ENCODE results near the gene LGALSL.

GRCh38 chr2:64417624-64418023, 36.3 kb upstream of the LGALSL start:
- TF ChIP-seq EP300 (IDR thresholded peaks at IDR 0.05) (no peak), CTCF (IDR thresholded peaks at IDR 0.05) (no peak), POLR2A (IDR thresholded peaks at IDR 0.05) (no peak)
